ENCODE data around the gene ART4. TPM values are rescaled to one million over a fixed set of nuclear protein-coding genes. Genes with fewer than 3 reads are reported as not detected.
A peak's percentile ranks its signal among the peaks of the same experiment; 100 is the strongest.

Gene ART4
- total and polyA plus RNA-seq, 8 donors, result 0.25 to 7.2 (median 0.57) TPM

DNA sequence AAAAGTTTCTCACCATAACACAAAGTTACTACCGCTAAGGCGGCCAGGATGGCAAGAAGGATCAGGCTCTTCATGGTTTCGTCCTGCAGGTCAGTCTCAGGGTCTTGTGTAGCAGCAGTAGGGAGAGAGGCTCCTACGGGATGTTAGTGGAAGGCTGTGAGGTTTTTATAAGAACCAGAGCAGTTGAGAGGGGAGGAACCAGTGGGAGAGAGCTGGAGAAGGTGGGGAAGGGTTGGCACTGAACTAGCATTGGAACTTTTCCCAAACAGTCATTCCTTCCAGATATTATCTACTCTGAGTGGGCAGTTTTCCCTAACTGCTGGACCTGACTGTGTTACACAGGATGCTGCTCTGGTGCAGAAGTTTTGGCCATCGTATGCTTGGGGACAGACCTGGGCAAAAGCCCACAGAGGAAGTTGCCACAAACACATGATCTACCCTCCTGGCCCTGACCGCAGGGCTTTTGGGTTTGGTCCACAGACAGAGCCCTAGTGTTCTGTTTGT, 42.4 kb upstream of the ART4 start, which contains the start of gene MGP:
Gene MGP (minus strand): TSS at position 137 of the 504 bp plus-strand sequence. CDS start 63 bp downstream, at position 74.
- FAIRE-seq, result no peak

GRCh38 chr12:14884458-14884878, 41.1 kb upstream of the ART4 start:
- Histone ChIP-seq H3K27me3 (no peaks in the 10 kb centered on the region), H3K4me1 (peaks cover 0 to 6% (median 0%) of the 10 kb centered on the region in 3 donors), H3K9me3 (no peaks in the 10 kb centered on the region), H3K27ac (peak overlapping the region in 2 of 4 donors; percentile 17 to 40), H3K36me3 (no peaks in the 10 kb centered on the region), H3K4me3 (peak overlapping the region in 1 of 4 donors; percentile 9)
- 1 to 2% methylated on average over 5 of the region's 5 CpGs for WGBS, 2 donors
- intact Hi-C loops (cut with DNase I), result no loop called here
- DNase-seq, result peak; percentile 62 to 86 (median 80)
- peak; percentile 55 to 87 (median 83) for ATAC-seq
- TF ChIP-seq, protein P1, sequence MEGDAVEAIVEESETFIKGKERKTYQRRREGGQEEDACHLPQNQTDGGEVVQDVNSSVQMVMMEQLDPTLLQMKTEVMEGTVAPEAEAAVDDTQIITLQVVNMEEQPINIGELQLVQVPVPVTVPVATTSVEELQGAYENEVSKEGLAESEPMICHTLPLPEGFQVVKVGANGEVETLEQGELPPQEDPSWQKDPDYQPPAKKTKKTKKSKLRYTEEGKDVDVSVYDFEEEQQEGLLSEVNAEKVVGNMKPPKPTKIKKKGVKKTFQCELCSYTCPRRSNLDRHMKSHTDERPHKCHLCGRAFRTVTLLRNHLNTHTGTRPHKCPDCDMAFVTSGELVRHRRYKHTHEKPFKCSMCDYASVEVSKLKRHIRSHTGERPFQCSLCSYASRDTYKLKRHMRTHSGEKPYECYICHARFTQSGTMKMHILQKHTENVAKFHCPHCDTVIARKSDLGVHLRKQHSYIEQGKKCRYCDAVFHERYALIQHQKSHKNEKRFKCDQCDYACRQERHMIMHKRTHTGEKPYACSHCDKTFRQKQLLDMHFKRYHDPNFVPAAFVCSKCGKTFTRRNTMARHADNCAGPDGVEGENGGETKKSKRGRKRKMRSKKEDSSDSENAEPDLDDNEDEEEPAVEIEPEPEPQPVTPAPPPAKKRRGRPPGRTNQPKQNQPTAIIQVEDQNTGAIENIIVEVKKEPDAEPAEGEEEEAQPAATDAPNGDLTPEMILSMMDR (IDR thresholded peaks at IDR 0.05), result no peak
- no peak for FAIRE-seq

More for the DNA sequence above, 42.4 kb upstream of the ART4 start, which contains the start of gene MGP:
- DNase-seq (peak in 1 of 6 donors; percentile 29), ATAC-seq (peak in 3 of 4 donors; percentile 60 to 68 (median 61))
- TF ChIP-seq, protein P1 (IDR thresholded peaks at IDR 0.05), result no peak
- 55 to 67% methylated on average over 6 of the region's 6 CpGs for WGBS, 2 donors
- intact Hi-C loops (cut with DNase I), result no loop called here
- Histone ChIP-seq H3K36me3 (no peaks in the 10 kb centered on the region), H3K9me3 (no peaks in the 10 kb centered on the region), H3K4me1 (peaks cover 0 to 6% (median 0%) of the 10 kb centered on the region in 3 donors), H3K27me3 (no peaks in the 10 kb centered on the region), H3K4me3 (peak within 1 kb of the TSS in 2 of 4 donors; percentile 2 to 9), H3K27ac (peak within 1 kb of the TSS in 2 of 4 donors; percentile 17 to 48)

DNA sequence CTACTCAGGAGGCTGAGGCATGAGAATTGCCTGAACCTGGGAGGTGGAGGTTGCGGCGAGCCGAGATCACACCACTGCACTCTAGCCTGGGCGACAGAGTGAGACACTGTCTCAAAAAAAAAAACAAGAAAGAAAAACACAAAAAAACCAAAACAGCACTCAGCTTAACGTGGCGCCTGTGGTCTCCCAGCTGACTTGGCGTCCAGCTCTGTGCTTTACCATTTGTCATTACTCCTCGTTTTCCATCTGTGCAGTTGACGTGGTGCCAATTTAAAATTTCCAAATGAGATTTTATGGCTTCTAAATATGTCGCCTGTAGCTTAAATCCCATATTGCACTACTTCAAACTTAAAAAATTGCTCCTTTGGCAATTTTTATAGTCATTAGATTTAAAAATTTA, 40.4 kb upstream of the ART4 start:
- 84 to 94% methylated on average over 10 of the region's 10 CpGs for WGBS, 2 donors
- no peak overlapping the region for H3K27ac ChIP-seq
- DNase-seq, result no peak

DNA sequence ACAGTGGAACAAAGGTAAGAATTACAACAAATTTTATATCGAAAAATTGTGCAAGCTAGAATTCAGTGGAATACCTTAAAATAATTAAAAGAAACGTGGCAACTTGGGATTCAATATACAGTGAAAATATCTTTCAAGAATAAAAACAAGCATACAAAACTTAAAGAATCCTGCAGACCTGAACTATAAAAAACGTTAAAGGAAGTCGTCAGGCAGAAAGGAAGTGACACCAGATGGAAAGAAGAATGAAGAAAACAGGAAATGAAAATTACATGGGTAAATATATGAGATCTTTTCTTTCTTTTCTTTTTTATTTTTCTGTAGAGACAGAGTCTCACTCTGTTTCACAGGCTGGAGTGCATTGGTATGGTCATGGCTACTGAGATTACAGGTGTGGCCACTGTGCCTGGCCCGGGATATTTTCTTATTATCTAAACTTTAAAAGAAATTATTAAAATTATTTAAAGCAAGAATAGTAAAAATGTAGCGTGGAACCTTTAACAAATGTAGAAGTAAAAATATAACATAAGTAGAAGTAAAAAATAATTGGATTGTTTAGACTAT, 37.6 kb upstream of the ART4 start:
- intact Hi-C loops (cut with DNase I), result no loop called here
- Histone ChIP-seq H3K27ac (no peak overlapping the region), H3K4me1 (peaks cover 0 to 6% (median 0%) of the 10 kb centered on the region in 3 donors), H3K27me3 (no peaks in the 10 kb centered on the region), H3K36me3 (no peaks in the 10 kb centered on the region), H3K9me3 (no peaks in the 10 kb centered on the region), H3K4me3 (no peak overlapping the region)
- WGBS, 2 donors, result 83 to 88% methylated on average over 6 of the region's 6 CpGs
- FAIRE-seq, result peak; percentile 37
- DNase-seq, result no peak
- ATAC-seq, result no peak
- TF ChIP-seq, protein P1 (IDR thresholded peaks at IDR 0.05), result no peak

More for the DNA sequence above, 40.4 kb upstream of the ART4 start:
- Histone ChIP-seq H3K36me3 (no peaks in the 10 kb centered on the region), H3K4me3 (no peak overlapping the region), H3K27me3 (no peaks in the 10 kb centered on the region), H3K9me3 (no peaks in the 10 kb centered on the region), H3K4me1 (peaks cover 0 to 6% (median 0%) of the 10 kb centered on the region in 3 donors)
- ATAC-seq (no peak), FAIRE-seq (no peak)
- TF ChIP-seq, protein P1 (IDR thresholded peaks at IDR 0.05), result no peak
- intact Hi-C loops (cut with DNase I), result no loop called here

Data from pancreas (tissue), 10 donors.